CD4-positive, alpha-beta T cell (primary cell): ENCODE results near the gene QSOX1. TPM values are rescaled to one million over a fixed set of nuclear protein-coding genes. Genes with fewer than 3 reads are reported as not detected.

Source experiments
- ATAC-seq: fragments of 200-7000 bp; cut with Tn5 transposase; one replicate; pipeline ENCODE4 v1.10.0; 2022; ENCODE audit warnings: mild to moderate bottlenecking; ENCODE audit not compliant: poor library complexity
- CTCF ChIA-PET: fragments of 350-600 bp; sonication (Branson Sonifier 250); formaldehyde crosslinking; loops from one replicate; lab custom pipeline; 2021; ENCODE audit warnings: antibody characterized with exemption, inconsistent platforms; lab: Charles Lee
- POLR2A ChIA-PET: fragments of 350-600 bp; sonication (Branson Sonifier 250); formaldehyde crosslinking; loops from one replicate; lab custom pipeline; 2021; ENCODE audit warnings: antibody characterized with exemption, inconsistent platforms; lab: Charles Lee
- DNase-seq, 14 experiments: peaks; one replicate each; pipeline ENCODE4 v3.0.0-alpha.2; 2013 to 2020; ENCODE audit warnings: mixed read lengths in 2 of 14
- H3K27ac ChIP-seq, 2 donors: one replicate each; pipeline versions ENCODE4 v1.5.1 to v1.7.0; 2013; ENCODE audit warnings: low read length in 2 of 2, low read depth in 1 of 2, mild to moderate bottlenecking in 1 of 2
- H3K27me3 ChIP-seq, 2 experiments: 1 replicate in 1 of 2; 2 replicates in 1 of 2; pipeline versions ENCODE4 v1.6.1 to v1.7.0; 2013; ENCODE audit warnings: low read length in 2 of 2, control low read depth in 1 of 2, mild to moderate bottlenecking in 1 of 2, moderate library complexity in 1 of 2; ENCODE audit not compliant: insufficient read depth in 2 of 2, control insufficient read depth in 1 of 2
- H3K36me3 ChIP-seq: one replicate; pipeline ENCODE4 v1.6.1; 2013; ENCODE audit warnings: low read length, control low read depth; ENCODE audit not compliant: insufficient read depth
- H3K4me1 ChIP-seq: one replicate; pipeline ENCODE4 v1.6.1; 2013; ENCODE audit warnings: low read length, control low read depth; ENCODE audit not compliant: insufficient read depth
- H3K4me3 ChIP-seq: one replicate; pipeline ENCODE4 v1.5.1; 2013; ENCODE audit warnings: mild to moderate bottlenecking, low read length, moderate library complexity
- H3K9me3 ChIP-seq, 2 experiments: 1 replicate in 1 of 2; 2 replicates in 1 of 2; pipeline versions ENCODE4 v1.6.1 to v1.7.0; 2013; ENCODE audit warnings: low read length in 2 of 2, mild to moderate bottlenecking in 2 of 2, control low read depth in 1 of 2, moderate library complexity in 1 of 2; ENCODE audit not compliant: control insufficient read depth in 1 of 2, insufficient read depth in 1 of 2
- H3K27ac Mint-ChIP-seq: one replicate; pipeline ENCODE4 v1.8.0; 2020; ENCODE audit warnings: mixed read lengths
- H3K27me3 Mint-ChIP-seq: one replicate; pipeline ENCODE4 v1.8.0; 2021; ENCODE audit warnings: mixed read lengths
- H3K36me3 Mint-ChIP-seq: one replicate; pipeline ENCODE4 v1.8.0; 2021; ENCODE audit warnings: low read depth, mixed read lengths
- H3K4me1 Mint-ChIP-seq: one replicate; pipeline ENCODE4 v1.8.0; 2021; ENCODE audit warnings: low read depth, mixed read lengths
- H3K4me3 Mint-ChIP-seq: one replicate; pipeline ENCODE4 v1.8.0; 2020; ENCODE audit warnings: mild to moderate bottlenecking, mixed read lengths
- H3K9me3 Mint-ChIP-seq: one replicate; pipeline ENCODE4 v1.8.0; 2020; ENCODE audit warnings: mixed read lengths
- CTCF ChIP-seq: fragments of 200-600 bp; IDR thresholded peaks from one replicate; pipeline ENCODE4 v1.8.0; 2022; ENCODE audit warnings: antibody characterized with exemption, mild to moderate bottlenecking
- intact Hi-C, 2 experiments: fragments of 100-400 bp; cut with DNase I in 1 of 2; cut with micrococcal nuclease in 1 of 2; formaldehyde crosslinking; loops; one replicate each; pipeline versions ENCODE4 v1.15.1 to v1.9.0; 2023 to 2025; cut with DNase I, micrococcal nuclease
- total RNA-seq, 174 experiments: library from RNA in 2 of 174; stranded (reverse) in 2 of 174; gene quantifications; one replicate each; pipeline ENCODE4 v1.2.3 and lab custom pipeline; 2021 to 2026

QSOX1 gene
- total RNA-seq, 2 experiments from 2014 or later = 13.7 to 14.3 TPM

DNA sequence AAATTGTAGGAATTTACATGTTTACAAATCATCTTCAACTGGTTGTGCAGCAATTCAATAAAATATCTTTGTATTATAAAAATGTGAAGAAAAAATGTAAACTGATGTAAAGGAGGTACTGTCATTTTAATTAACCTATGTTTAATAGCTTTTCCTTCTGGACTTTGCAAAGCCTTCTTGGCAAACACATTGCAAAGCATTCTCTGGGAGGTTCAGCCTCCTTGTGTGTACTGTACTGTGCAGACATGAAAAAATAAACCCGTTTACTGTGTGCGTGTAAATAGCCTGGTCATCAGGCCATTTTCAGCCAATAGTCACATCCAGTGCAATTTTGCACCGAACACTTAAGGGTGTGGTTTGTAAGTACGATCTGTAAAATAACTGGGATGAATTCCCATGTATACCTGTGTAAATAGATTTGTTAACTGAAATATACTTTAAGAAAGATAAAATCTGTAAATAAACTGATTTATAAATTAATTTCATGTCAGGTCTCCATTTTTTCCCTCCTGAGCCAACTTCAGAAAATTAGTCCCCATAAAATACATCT is 40.2 kb upstream of the QSOX1 start:
- TF ChIP-seq CTCF = no peak
- intact Hi-C loops = loop anchor here in 1 of 2 experiments (5.0 kb wide), 1 partner anchor 63 kb away; no protein-coding TSS in a partner anchor
- H3K4me3 Mint-ChIP-seq = no peak overlapping the region
- H3K27ac Mint-ChIP-seq = no peak overlapping the region
- no peaks in the 10 kb centered on the region for H3K27me3 ChIP-seq
- peaks cover 29% of the 10 kb centered on the region for H3K36me3 ChIP-seq
- no peaks in the 10 kb centered on the region for H3K4me1 ChIP-seq
- no peaks in the 10 kb centered on the region for H3K9me3 Mint-ChIP-seq
- no peak overlapping the region for H3K4me3 ChIP-seq
- DNase-seq (no peak), ATAC-seq (no peak)
- peaks cover 52% of the 10 kb centered on the region for H3K36me3 Mint-ChIP-seq
- CTCF ChIA-PET = interaction anchor here (1.1 kb wide), 1 partner anchor 65 kb away, joined by 3 read pairs; no protein-coding TSS in a partner anchor
- no peaks in the 10 kb centered on the region for H3K9me3 ChIP-seq
- H3K4me1 Mint-ChIP-seq = no peaks in the 10 kb centered on the region
- H3K27ac ChIP-seq = no peak overlapping the region
- no peaks in the 10 kb centered on the region for H3K27me3 Mint-ChIP-seq
- POLR2A ChIA-PET = no interaction called here

- H3K9me3 Mint-ChIP-seq = no peaks in the 10 kb centered on the region
- H3K36me3 ChIP-seq = peaks cover 8% of the 10 kb centered on the region
- H3K27me3 ChIP-seq = no peaks in the 10 kb centered on the region
- no peak for DNase-seq
- no peaks in the 10 kb centered on the region for H3K9me3 ChIP-seq
- no peak overlapping the region for H3K27ac ChIP-seq
- CTCF ChIA-PET = no interaction called here
- TF ChIP-seq CTCF = no peak
- no peak overlapping the region for H3K4me3 ChIP-seq
- H3K4me3 Mint-ChIP-seq = no peak overlapping the region
- no peak for ATAC-seq
- no peaks in the 10 kb centered on the region for H3K4me1 ChIP-seq
- POLR2A ChIA-PET = no interaction called here
- no peaks in the 10 kb centered on the region for H3K4me1 Mint-ChIP-seq
- intact Hi-C loops = no loop called here
- H3K27ac Mint-ChIP-seq = no peak overlapping the region
- H3K36me3 Mint-ChIP-seq = peaks cover 26% of the 10 kb centered on the region
- H3K27me3 Mint-ChIP-seq = no peaks in the 10 kb centered on the region
These were observed 37.5 kb upstream of the QSOX1 start for GRCh38 chr1:180116964-180117763.

- intact Hi-C loops = no loop called here
- Histone ChIP-seq H3K4me3 (no peak overlapping the region), H3K36me3 (peaks cover 2% of the 10 kb centered on the region), H3K4me1 (no peaks in the 10 kb centered on the region), H3K27me3 (no peaks in the 10 kb centered on the region), H3K9me3 (no peaks in the 10 kb centered on the region), H3K27ac (no peak overlapping the region)
- Mint-ChIP-seq H3K27me3 (no peaks in the 10 kb centered on the region), H3K27ac (no peak overlapping the region), H3K36me3 (peaks cover 20% of the 10 kb centered on the region), H3K4me1 (no peaks in the 10 kb centered on the region), H3K4me3 (no peak overlapping the region), H3K9me3 (no peaks in the 10 kb centered on the region)
- ATAC-seq (no peak), DNase-seq (no peak)
- ChIA-PET POLR2A (no interaction called here), CTCF (no interaction called here)
- no peak for TF ChIP-seq CTCF
These were observed 36.9 kb upstream of the QSOX1 start for GRCh38 chr1:180117764-180118116.
